Measurements from ENCODE around the gene GALM.
A peak's percentile ranks its signal among the peaks of the same experiment; 100 is the strongest.
"Not testable (repeated sequence)": the region's sequence is repeated elsewhere in the genome, so short reads cannot be mapped to it uniquely, and the experiment has no call there.

GALM gene

GRCh38 chr2:38735999-38736320 lies 70.0 kb downstream of the GALM start:
- ChIA-PET CTCF (interaction anchor here (0.5 to 1.0 kb wide), 4 partner anchors 137 to 1643 kb away, joined by 3 to 5 read pairs (median 4); no protein-coding TSS in a partner anchor), POLR2A (ENCODE audit: low non-redundant PET) (interaction anchor here (0.6 kb wide), 1 partner anchor 8 kb away, joined by 4 read pairs; no protein-coding TSS in a partner anchor)
- TF ChIP-seq, protein P1, sequence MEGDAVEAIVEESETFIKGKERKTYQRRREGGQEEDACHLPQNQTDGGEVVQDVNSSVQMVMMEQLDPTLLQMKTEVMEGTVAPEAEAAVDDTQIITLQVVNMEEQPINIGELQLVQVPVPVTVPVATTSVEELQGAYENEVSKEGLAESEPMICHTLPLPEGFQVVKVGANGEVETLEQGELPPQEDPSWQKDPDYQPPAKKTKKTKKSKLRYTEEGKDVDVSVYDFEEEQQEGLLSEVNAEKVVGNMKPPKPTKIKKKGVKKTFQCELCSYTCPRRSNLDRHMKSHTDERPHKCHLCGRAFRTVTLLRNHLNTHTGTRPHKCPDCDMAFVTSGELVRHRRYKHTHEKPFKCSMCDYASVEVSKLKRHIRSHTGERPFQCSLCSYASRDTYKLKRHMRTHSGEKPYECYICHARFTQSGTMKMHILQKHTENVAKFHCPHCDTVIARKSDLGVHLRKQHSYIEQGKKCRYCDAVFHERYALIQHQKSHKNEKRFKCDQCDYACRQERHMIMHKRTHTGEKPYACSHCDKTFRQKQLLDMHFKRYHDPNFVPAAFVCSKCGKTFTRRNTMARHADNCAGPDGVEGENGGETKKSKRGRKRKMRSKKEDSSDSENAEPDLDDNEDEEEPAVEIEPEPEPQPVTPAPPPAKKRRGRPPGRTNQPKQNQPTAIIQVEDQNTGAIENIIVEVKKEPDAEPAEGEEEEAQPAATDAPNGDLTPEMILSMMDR (conservative IDR thresholded peaks at IDR 0.05; ENCODE audit: low read depth), result no peak
- no peak for DNase-seq (ENCODE audit: low spot score)
- H3K27ac ChIP-seq, result no peak overlapping the region

GRCh38 chr2:38737000-38737698 lies 71.2 kb downstream of the GALM start:
- H3K27ac ChIP-seq, result 0 out of 2 replicates have a peak overlapping the region, but pooled peaks have one; percentile 19
- DNase-seq (ENCODE audit: low spot score); POLR2A ChIA-PET (ENCODE audit: low non-redundant PET): not testable (repeated sequence)
- CTCF ChIA-PET, result interaction anchor here (0.6 to 1.7 kb wide), 3 partner anchors 44 to 156 kb away, joined by 4 to 6 read pairs (median 6); no protein-coding TSS in a partner anchor

DNA sequence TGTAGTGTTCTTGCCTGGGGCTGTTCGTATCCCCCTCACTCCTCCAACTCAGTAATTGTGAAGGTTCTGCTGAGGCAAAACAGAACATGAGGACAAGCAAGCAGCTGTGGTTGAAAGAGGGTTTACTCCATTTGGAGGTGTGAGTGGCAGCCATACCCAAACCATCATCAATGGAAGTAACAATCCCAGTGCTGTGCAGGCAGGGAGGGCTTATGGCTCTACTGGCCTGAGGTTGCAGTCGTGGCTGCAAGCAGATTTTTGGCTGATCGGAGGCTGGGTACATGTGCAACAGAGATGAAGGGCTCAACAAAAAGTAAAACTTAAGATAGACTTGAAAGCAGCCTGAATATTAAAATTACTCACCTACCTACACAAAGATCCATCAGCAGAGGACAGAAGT lies 72.0 kb downstream of the GALM start:
- TF ChIP-seq, protein P1 (conservative IDR thresholded peaks at IDR 0.05; ENCODE audit: low read depth), result no peak
- DNase-seq (ENCODE audit: low spot score), result no peak
- H3K27ac ChIP-seq, result no peak overlapping the region
- CTCF ChIA-PET, result interaction anchor here (0.5 to 1.7 kb wide), 2 partner anchors 156 to 384 kb away, joined by 3 to 6 read pairs; no protein-coding TSS in a partner anchor
- POLR2A ChIA-PET (ENCODE audit: low non-redundant PET), result no interaction called here

DNA sequence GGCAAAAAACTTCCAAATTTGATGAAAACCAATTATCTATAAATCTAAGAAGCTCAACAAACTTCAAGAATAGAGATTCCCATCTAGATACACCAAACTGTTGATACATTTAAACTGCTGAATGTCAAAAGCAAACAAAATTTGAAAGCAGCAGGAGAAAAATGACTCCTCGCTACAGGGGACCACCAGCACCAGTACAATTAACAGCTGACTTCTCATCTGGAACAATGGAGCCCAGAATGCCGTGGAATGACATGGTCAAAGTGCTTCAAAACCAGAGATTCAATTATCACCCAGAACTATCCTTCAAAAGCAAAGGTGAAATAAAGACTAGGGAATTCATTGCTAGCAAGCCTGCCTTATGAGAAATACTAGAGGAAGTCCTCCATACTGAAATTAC lies 73.6 kb downstream of the GALM start:
- no peak overlapping the region for H3K27ac ChIP-seq
- DNase-seq (ENCODE audit: low spot score), result no peak
- CTCF ChIA-PET, result no interaction called here
- POLR2A ChIA-PET (ENCODE audit: low non-redundant PET), result interaction anchor here (0.6 kb wide), 1 partner anchor 170 kb away, joined by 10 read pairs; no protein-coding TSS in a partner anchor
- TF ChIP-seq, protein P1 (conservative IDR thresholded peaks at IDR 0.05; ENCODE audit: low read depth), result no peak

DNA sequence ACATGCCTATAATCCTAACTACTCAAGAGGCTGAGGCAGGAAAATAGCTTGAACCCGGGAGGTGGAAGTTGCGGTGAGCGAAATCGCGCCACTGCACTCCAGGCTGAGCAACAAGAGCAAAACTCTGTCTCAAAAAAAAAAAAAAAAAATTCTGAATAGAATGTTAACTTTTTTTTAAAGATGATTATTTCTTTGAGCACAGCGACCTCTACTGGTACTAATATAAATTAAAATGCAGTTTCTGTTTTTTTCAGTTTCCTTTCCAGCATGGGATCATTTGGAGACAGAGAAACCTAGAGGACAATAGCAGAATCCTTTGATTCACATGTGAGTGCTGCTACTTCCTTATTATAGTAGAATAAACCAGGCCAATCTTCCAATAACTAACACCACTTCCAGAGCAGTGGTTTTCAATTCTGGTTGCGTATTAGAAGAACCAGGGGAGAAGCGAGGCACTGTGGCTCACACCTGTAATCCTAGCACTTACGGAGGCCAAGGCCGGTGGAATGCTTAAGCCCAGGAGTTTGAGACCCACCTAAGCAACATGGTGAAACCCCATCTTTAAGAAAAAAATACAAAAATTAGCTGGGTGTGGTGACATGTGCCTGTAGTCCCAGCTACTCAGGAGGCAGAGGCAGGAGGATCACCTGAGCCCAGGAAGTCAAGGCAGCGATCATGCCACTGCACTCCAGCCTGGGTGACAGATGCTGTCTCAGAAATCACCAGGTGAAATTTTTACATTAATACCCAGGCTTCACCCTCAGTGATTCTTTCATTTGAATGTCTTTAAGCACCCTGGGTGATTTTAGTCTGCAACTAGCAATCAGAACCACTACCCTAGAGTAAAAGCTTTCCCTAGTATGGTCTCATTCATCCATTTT lies 75.2 kb downstream of the GALM start:
- ChIA-PET POLR2A (ENCODE audit: low non-redundant PET) (no interaction called here), CTCF (interaction anchor here (0.6 to 0.9 kb wide), 5 partner anchors 18 to 168 kb away, joined by 3 to 4 read pairs (median 3); no protein-coding TSS in a partner anchor)
- H3K27ac ChIP-seq, result peak overlapping the region; percentile 49
- TF ChIP-seq, protein P1 (conservative IDR thresholded peaks at IDR 0.05; ENCODE audit: low read depth), result peak; percentile 58
- no peak for DNase-seq (ENCODE audit: low spot score)

GRCh38 chr2:38742797-38743559 lies 77.1 kb downstream of the GALM start:
- H3K27ac ChIP-seq, result peak overlapping the region; percentile 52
- CTCF ChIA-PET, result interaction anchor here (0.7 to 1.7 kb wide), 3 partner anchors 145 to 178 kb away, joined by 3 to 5 read pairs (median 5); no protein-coding TSS in a partner anchor
- TF ChIP-seq, protein P1 (conservative IDR thresholded peaks at IDR 0.05; ENCODE audit: low read depth), result no peak
- POLR2A ChIA-PET (ENCODE audit: low non-redundant PET), result interaction anchor here (0.6 to 1.1 kb wide), 2 partner anchors 8 to 22 kb away, joined by 5 read pairs; partner anchors contain the start of gene SRSF7
- DNase-seq (ENCODE audit: low spot score), result no peak
